Measurements from ENCODE around the gene ACVR2B.

GRCh38 chr3:38528457-38528856 is 74.8 kb downstream of the ACVR2B start:
- TF ChIP-seq CTCF (IDR thresholded peaks at IDR 0.05) (0 out of 2 replicates have a peak, but pooled peaks have one; percentile 10), ZFX (IDR thresholded peaks at IDR 0.05; ENCODE audit: borderline replicate concordance) (no peak)

Data from 22Rv1 (cell line).